NB4 (cell line): Measurements from ENCODE around the gene RP9.

Experiments used
- POLR2A ChIP-seq: IDR thresholded peaks from 2 replicates; pipeline ENCODE4 v1.6.1; 2011; ENCODE audit warnings: mild to moderate bottlenecking; ENCODE audit not compliant: insufficient read length; ENCODE audit errors: extremely low read depth
- TF ChIP-seq, protein P1 (sequence below): IDR thresholded peaks from one replicate; pipeline ENCODE4 v1.5.1; 2012; ENCODE audit warnings: low read depth, low read length

- TF ChIP-seq, protein P1, sequence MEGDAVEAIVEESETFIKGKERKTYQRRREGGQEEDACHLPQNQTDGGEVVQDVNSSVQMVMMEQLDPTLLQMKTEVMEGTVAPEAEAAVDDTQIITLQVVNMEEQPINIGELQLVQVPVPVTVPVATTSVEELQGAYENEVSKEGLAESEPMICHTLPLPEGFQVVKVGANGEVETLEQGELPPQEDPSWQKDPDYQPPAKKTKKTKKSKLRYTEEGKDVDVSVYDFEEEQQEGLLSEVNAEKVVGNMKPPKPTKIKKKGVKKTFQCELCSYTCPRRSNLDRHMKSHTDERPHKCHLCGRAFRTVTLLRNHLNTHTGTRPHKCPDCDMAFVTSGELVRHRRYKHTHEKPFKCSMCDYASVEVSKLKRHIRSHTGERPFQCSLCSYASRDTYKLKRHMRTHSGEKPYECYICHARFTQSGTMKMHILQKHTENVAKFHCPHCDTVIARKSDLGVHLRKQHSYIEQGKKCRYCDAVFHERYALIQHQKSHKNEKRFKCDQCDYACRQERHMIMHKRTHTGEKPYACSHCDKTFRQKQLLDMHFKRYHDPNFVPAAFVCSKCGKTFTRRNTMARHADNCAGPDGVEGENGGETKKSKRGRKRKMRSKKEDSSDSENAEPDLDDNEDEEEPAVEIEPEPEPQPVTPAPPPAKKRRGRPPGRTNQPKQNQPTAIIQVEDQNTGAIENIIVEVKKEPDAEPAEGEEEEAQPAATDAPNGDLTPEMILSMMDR: no peak
- no peak for TF ChIP-seq POLR2A
Observed at GRCh38 chr7:33137103-33137502, 27.9 kb upstream of the RP9 start.
